GM04503 (cell line): Measurements from ENCODE around the gene ITPA.
"Not testable (repeated sequence)": the region's sequence is repeated elsewhere in the genome, so short reads cannot be mapped to it uniquely, and the experiment has no call there.

Source experiments
- DNase-seq: peaks from one replicate; pipeline ENCODE4 v3.0.0-alpha.2; 2012; ENCODE audit warnings: low read depth

Gene ITPA

GRCh38 chr20:3199976-3200755, 9.1 kb upstream of the ITPA start:
- no peak for DNase-seq

DNA sequence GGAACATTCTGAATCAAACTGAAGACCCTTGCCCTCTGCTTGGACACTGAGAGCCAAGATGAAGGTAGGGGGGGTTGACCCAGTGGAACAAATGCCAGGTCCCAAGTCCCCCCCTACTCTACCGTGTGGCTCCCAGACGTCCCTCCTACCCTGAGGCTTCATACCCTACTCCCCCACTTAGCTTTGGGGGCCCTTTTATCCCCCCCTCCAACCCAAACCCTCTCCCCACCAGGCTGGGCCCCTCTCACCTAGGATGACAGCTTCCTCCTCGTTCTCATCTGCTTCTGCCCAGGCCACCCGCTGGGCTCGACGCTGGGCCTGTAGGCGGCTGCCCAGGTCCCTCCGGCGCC, 6.4 kb upstream of the ITPA start:
- DNase-seq = no peak

GRCh38 chr20:3203315-3204123, 5.8 kb upstream of the ITPA start:
- no peak for DNase-seq

GRCh38 chr20:3204124-3204794, 5.0 kb upstream of the ITPA start, which contains the start of gene DDRGK1:
Gene DDRGK1 (minus strand): TSS chr20:3204682. CDS start chr20:3204627, 55 bp downstream.
- no peak for DNase-seq

- no peak for DNase-seq
These were observed 477 bp upstream of the ITPA start for GRCh38 chr20:3208786-3209256.

DNA sequence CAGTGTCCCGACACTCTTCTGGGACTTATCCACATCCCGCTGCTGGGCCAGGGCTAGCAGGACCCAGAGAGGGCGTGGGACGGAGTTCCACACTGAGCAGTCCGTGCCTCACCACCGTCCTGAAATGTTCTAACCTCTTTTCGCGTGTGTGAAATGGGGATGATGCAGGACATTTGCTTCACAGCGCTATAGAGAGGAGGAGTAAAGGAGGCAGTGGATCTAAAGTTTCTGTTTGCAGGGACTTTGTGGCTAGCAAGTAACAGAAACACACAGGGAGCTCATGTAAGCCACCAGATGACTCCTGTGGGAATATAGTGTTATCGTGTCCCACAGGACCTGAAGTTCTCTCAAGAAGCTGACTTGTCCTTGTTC, 634 bp downstream of the ITPA start:
- no peak for DNase-seq

GRCh38 chr20:3210346-3210745, 1.0 kb downstream of the ITPA start:
- no peak for DNase-seq

DNA sequence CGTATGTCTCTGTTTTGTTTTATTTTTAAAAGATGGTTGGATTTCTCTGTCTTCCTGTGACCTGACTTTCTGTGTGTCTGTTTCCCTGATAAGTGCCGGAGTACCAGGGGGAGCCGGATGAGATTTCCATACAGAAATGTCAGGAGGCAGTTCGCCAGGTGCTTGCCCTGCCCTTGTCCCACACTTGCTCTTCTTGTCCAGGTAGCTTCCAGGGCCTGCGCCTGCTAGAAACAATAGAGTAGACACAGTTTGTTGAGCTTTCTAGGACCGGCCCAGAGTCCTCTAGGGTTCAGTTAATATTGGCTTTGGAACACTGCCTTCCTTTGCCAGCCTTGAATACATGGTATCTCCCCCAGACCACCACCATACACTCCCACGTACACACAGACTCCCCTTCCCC, 3.9 kb downstream of the ITPA start:
- no peak for DNase-seq

GRCh38 chr20:3215359-3215917, 6.1 kb downstream of the ITPA start:
- not testable (repeated sequence) for DNase-seq

- DNase-seq = no peak
These were observed 9.2 kb downstream of the ITPA start for GRCh38 chr20:3218307-3218988.

- no peak for DNase-seq
These were observed 12.3 kb downstream of the ITPA start for GRCh38 chr20:3221398-3222226.

GRCh38 chr20:3222635-3223600, 13.6 kb downstream of the ITPA start:
- DNase-seq = no peak

- DNase-seq = no peak
These were observed 14.3 kb downstream of the ITPA start for GRCh38 chr20:3223651-3223993.

- DNase-seq = no peak
These were observed 14.8 kb downstream of the ITPA start for GRCh38 chr20:3223994-3224680.

DNA sequence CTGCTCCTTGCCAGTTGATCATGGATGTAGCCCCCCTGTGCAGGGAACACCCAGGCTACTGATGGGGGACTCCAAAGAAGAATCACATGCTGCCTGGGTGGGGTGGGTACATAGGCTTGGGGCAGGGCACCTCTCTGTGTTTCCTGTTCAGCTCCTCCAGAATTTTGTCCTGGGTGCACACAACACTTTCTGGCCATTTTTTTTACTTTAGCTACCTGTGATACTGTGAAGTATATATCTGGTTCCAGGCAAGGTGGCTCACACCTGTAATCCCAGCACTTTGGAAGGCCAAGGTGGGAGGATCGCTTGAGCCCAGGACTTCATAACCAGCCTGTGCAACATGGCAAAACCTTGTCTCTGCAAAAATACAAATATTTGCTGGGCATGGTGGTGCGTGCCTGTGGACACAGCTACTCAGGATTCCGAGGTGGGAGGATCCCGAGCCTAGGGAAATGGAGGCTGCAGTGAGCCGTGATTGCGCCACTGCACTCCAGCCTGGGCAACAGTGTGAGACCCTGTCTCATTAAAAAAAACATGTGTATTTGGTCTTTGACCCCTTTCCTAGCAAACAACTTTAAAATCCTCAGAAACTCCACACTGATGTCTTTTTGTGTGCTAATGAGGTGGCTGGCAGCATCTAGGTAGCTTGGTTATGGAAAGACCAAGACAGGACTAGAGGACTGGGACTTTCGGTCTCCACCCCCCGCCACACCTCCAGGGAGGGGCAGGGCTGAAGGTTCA, 15.6 kb downstream of the ITPA start:
- no peak for DNase-seq

DNA sequence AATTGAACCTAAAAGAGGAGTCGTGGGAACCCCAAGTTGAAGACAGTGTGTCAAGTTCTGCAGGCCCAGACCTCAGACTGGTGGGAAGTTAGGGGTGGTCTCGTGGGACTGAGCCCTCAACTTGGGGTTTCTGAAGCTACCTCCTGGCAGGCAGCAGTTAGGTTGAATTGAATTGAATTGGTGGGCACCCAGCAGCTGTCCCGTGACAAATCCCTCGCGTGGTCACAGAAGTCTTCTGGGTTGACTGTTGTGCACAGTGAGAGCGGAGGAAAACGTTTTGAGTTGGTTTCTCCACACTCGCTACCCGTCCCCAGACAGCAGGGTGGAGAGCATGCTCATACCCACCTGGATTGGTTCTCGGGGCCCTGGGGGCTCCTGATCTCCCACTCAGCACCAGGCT, 16.8 kb downstream of the ITPA start:
- DNase-seq = no peak

- DNase-seq = no peak
These were observed 17.6 kb downstream of the ITPA start for GRCh38 chr20:3226864-3227263.

- no peak for DNase-seq
These were observed 18.2 kb downstream of the ITPA start for GRCh38 chr20:3227506-3227905.
